Anterior cingulate cortex (tissue), 58 donors: ENCODE measurements around the gene OMD.

ENCODE experiments used
- DNase-seq, 58 donors: peaks; one replicate each; lab custom pipeline; 2025; lab: John Stamatoyannopoulos, UW

The OMD gene

GRCh38 chr9:92378865-92379560 lies 45.3 kb downstream of the OMD start:
- no peak for DNase-seq

GRCh38 chr9:92377876-92378275 lies 46.4 kb downstream of the OMD start:
- DNase-seq = no peak

GRCh38 chr9:92373167-92373566 lies 51.1 kb downstream of the OMD start:
- DNase-seq = no peak

GRCh38 chr9:92369075-92369474 lies 55.2 kb downstream of the OMD start:
- DNase-seq = no peak
